A673 (cell line): ENCODE data around the gene ADM. TPM values are rescaled to one million over a fixed set of nuclear protein-coding genes. Genes with fewer than 3 reads are reported as not detected.

ENCODE experiments used
- BruUV-seq: library from RNA; stranded (reverse); fragments of 400-500 nt; replicated peaks from 2 replicates; lab custom pipeline; 2021; lab: Mats Ljungman, UMichigan
- CTCF ChIA-PET: fragments of 300-600 bp; sonication (Branson Sonifier 250); formaldehyde crosslinking; loops from one replicate; lab custom pipeline; 2022; ENCODE audit warnings: antibody characterized with exemption; lab: Charles Lee
- POLR2A ChIA-PET: fragments of 300-600 bp; sonication (Branson Sonifier 250); formaldehyde crosslinking; loops from one replicate; lab custom pipeline; 2022; ENCODE audit warnings: antibody characterized with exemption; ENCODE audit not compliant: low non-redundant PET; lab: Charles Lee
- DNase-seq: peaks from one replicate; pipeline ENCODE4 v3.0.0-alpha.2; 2015; ENCODE audit warnings: low spot score
- H3K27ac ChIP-seq: fragments of 200-600 bp; sonication (generic); 2 replicates; pipeline ENCODE4 v1.5.1; 2016; ENCODE audit warnings: mixed run types, low read depth, mild to moderate bottlenecking, mixed read lengths, antibody characterized with exemption, low read length; ENCODE audit not compliant: poor library complexity, severe bottlenecking
- H3K27me3 ChIP-seq: fragments of 200-600 bp; sonication (generic); replicated peaks from 2 replicates; pipeline ENCODE4 v1.6.1; 2017; ENCODE audit warnings: mixed run types, low read depth, mild to moderate bottlenecking, mixed read lengths, antibody characterized with exemption, low read length; ENCODE audit not compliant: insufficient read depth, poor library complexity
- H3K36me3 ChIP-seq: fragments of 200-600 bp; sonication (generic); 2 replicates; pipeline ENCODE4 v1.6.1; 2016; ENCODE audit warnings: mixed run types, mild to moderate bottlenecking, mixed read lengths, antibody characterized with exemption, low read length; ENCODE audit not compliant: insufficient read depth, poor library complexity, severe bottlenecking
- H3K4me1 ChIP-seq: fragments of 200-600 bp; sonication (generic); 2 replicates; pipeline ENCODE4 v1.6.1; 2017; ENCODE audit warnings: mixed run types, mild to moderate bottlenecking, mixed read lengths, antibody characterized with exemption, low read length; ENCODE audit not compliant: insufficient read depth, poor library complexity, severe bottlenecking
- H3K4me3 ChIP-seq: fragments of 200-600 bp; sonication (generic); 2 replicates; pipeline ENCODE4 v1.5.1; 2016; ENCODE audit warnings: low read depth, mixed run types, mild to moderate bottlenecking, mixed read lengths, low read length; ENCODE audit not compliant: poor library complexity, severe bottlenecking
- H3K9me3 ChIP-seq: fragments of 200-600 bp; sonication (generic); 2 replicates; pipeline ENCODE4 v1.6.1; 2016; ENCODE audit warnings: mixed run types, low read depth, mild to moderate bottlenecking, mixed read lengths, antibody characterized with exemption, low read length; ENCODE audit not compliant: poor library complexity, severe bottlenecking
- EZH2 ChIP-seq: fragments of 200-600 bp; sonication (generic); IDR thresholded peaks from 2 replicates; pipeline ENCODE4 v1.6.1; 2017; ENCODE audit warnings: borderline replicate concordance, low read depth, mild to moderate bottlenecking, mixed read lengths, antibody characterized with exemption, low read length; ENCODE audit not compliant: poor library complexity, severe bottlenecking
- intact Hi-C: fragments of 100-400 bp; cut with micrococcal nuclease; formaldehyde crosslinking; loops from one replicate; pipeline ENCODE4 v1.10.0; 2022; ENCODE audit not compliant: unreplicated experiment
- total RNA-seq: library from RNA; stranded (reverse); gene quantifications from 2 replicates; pipeline ENCODE4 v1.2.3, GENCODE V29; 2021
- TF ChIP-seq, protein P1 (sequence below): fragments of 300-800, 200-600 bp; sonication (generic); conservative IDR thresholded peaks from 2 replicates; pipeline ENCODE4 v1.5.1; 2017; ENCODE audit warnings: low read depth, mild to moderate bottlenecking, antibody characterized with exemption, low read length, moderate library complexity, mixed read lengths

The ADM gene
- total RNA-seq, 1 experiment from 2014 or later: 3.8 TPM

DNA sequence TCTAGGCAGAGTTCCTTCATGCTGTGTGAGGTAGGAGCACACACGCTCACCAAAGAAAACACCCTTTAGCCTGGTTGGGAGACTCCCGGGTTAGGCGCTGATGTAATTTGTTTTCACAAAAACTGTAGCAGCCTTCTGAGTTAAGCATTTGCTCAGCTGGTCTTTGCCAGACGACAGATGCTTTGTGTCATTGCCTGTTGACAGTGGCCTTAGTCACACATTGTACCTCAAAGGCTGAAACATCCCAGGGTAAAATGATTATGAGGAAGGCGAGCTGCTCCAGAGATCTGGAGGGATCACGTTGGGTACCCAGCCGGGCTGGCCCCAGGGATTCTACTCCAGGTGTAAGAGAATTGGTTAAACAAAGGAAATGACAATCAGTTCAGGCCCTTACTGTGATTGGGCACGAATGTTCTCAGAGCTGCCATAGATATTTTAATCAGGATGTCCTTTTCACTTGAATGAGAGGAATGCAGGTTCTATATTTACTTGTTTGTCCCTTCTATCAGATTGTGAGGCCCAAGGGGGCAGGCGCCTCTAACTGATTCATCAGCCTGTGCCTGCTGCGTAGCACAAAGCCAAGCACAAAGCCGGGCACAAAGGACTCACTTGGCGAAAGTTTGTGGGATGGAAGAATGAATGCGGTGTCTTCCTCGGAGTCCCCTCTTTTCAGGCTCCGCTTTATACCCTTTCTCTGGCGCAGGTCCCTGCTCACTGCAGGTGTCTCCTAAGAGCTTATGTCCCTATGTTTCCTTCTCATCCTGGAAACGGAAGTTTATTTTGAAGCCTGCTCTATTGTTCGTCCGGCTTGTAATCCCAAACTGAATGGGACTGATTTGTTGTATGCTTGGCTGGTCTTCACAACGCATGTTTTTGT, 47.1 kb downstream of the ADM start:
- H3K4me1 ChIP-seq: peaks cover 14% of the 10 kb centered on the region
- POLR2A ChIA-PET: no interaction called here
- H3K27me3 ChIP-seq: no peaks in the 10 kb centered on the region
- H3K36me3 ChIP-seq: no peaks in the 10 kb centered on the region
- CTCF ChIA-PET: no interaction called here
- H3K9me3 ChIP-seq: no peaks in the 10 kb centered on the region
- H3K27ac ChIP-seq: no peak overlapping the region
- no peak overlapping the region for H3K4me3 ChIP-seq
- no TSS peak for BruUV-seq
- intact Hi-C loops: no loop called here
- DNase-seq: peak; percentile 64
- no peak for TF ChIP-seq EZH2
- TF ChIP-seq, protein P1, sequence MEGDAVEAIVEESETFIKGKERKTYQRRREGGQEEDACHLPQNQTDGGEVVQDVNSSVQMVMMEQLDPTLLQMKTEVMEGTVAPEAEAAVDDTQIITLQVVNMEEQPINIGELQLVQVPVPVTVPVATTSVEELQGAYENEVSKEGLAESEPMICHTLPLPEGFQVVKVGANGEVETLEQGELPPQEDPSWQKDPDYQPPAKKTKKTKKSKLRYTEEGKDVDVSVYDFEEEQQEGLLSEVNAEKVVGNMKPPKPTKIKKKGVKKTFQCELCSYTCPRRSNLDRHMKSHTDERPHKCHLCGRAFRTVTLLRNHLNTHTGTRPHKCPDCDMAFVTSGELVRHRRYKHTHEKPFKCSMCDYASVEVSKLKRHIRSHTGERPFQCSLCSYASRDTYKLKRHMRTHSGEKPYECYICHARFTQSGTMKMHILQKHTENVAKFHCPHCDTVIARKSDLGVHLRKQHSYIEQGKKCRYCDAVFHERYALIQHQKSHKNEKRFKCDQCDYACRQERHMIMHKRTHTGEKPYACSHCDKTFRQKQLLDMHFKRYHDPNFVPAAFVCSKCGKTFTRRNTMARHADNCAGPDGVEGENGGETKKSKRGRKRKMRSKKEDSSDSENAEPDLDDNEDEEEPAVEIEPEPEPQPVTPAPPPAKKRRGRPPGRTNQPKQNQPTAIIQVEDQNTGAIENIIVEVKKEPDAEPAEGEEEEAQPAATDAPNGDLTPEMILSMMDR: no peak

DNA sequence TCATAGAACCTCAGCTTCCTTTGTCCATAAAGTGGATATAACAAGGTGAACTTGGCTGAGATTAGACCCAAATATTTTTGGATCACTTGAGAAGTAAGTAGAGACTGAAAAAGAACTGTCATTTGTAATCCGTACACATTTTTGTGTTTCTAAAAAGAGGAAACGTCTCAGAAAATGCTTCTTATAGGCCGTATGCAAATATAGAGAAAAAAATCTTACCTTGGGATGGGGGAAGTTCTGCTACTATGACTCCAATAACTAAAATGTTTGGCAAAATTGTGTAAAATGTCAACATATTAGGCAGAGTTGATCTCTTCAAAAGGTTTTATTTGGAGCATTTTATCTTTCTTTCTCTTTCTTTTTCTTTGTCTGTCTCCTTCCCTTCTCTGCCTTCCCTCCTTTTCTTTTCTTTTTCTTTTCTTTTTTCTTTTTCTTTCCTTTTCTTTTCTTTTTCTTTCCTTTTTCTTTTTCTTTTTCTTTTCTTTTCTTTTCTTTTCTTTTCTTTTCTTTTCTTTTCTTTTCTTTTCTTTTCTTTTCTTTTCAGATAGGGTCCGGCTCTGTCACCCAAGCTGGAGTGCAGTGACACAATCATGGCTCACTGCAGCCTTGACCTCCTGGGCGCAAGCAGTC, 48.2 kb downstream of the ADM start:
- CTCF ChIA-PET: no interaction called here
- Histone ChIP-seq H3K4me3 (no peak overlapping the region), H3K9me3 (no peaks in the 10 kb centered on the region), H3K27me3 (no peaks in the 10 kb centered on the region), H3K4me1 (peaks cover 14% of the 10 kb centered on the region), H3K27ac (no peak overlapping the region), H3K36me3 (no peaks in the 10 kb centered on the region)
- no TSS peak for BruUV-seq
- POLR2A ChIA-PET: no interaction called here
- intact Hi-C loops: no loop called here
- TF ChIP-seq, protein P1: no peak
- no peak for DNase-seq

DNA sequence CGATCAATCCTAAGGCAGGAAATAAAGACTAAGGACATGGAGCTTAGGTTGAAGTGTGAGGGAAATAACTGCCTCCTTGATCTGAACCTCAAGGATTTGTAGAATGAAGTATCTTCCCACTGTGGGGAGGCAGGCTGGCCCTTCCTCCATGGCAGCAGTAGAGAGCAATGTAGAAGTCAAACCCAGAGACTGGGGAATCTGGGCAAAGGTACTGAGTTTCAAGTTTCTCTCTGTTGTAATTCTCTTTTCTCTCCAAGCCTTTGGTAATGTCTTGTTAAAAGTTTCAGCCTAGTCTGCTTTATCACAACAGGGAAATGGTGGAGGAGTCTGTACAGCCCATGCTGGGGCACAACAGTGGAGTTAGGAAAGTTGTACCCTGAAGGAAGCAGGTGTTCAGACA, 49.5 kb downstream of the ADM start:
- Histone ChIP-seq H3K9me3 (no peaks in the 10 kb centered on the region), H3K4me1 (peaks cover 14% of the 10 kb centered on the region), H3K4me3 (no peak overlapping the region), H3K36me3 (no peaks in the 10 kb centered on the region), H3K27me3 (no peaks in the 10 kb centered on the region), H3K27ac (no peak overlapping the region)
- intact Hi-C loops: no loop called here
- POLR2A ChIA-PET: no interaction called here
- DNase-seq: no peak
- no TSS peak for BruUV-seq
- CTCF ChIA-PET: no interaction called here
- no peak for TF ChIP-seq EZH2
- TF ChIP-seq, protein P1: no peak
